ENCODE data around the gene SLC39A1. TPM values are rescaled to one million over a fixed set of nuclear protein-coding genes. Genes with fewer than 3 reads are reported as not detected.
A peak's percentile ranks its signal among the peaks of the same experiment; 100 is the strongest.
"Not testable (repeated sequence)": the region's sequence is repeated elsewhere in the genome, so short reads cannot be mapped to it uniquely, and the experiment has no call there.

Gene SLC39A1
- 75.8 and 77.1 TPM in 2 replicates for total RNA-seq
- polyA plus RNA-seq, result 98.0 and 111 TPM in 2 replicates
- polyA plus RNA-seq (2011; cell fraction: cytosol; rRNA removed), result 75.7 and 79.8 TPM in 2 replicates
- 38.6 and 38.8 TPM in 2 replicates for polyA plus RNA-seq (2011; cell fraction: nucleus; rRNA removed)
- 60.2 and 62.4 TPM in 2 replicates for polyA plus RNA-seq (2012)
- 71.0 and 80.0 TPM in 2 replicates for polyA minus RNA-seq
- polyA minus RNA-seq (2011; cell fraction: cytosol; rRNA and poly(A)+ RNA removed), result 81.8 TPM
- polyA minus RNA-seq (2011; cell fraction: nucleus; rRNA and poly(A)+ RNA removed), result 12.9 and 17.4 TPM in 2 replicates
- Bru-seq, nascent RNA, result percentile 48 among the genes with signal in this experiment
- BruChase-seq, experiment 1, labeled RNA remaining after a 6-hour chase, result percentile 63 among the genes with signal in this experiment
- percentile 55 among the genes with signal in this experiment for BruChase-seq, experiment 2, labeled RNA remaining after a 2-hour chase
- long read RNA-seq, transcript SLC39A1-204 (3 exons, 2,723 nt), result minor isoform, 14 of 130 reads
- long read RNA-seq, transcript SLC39A1-202 (4 exons, 2,084 nt), result major isoform, 83 of 130 reads
- long read RNA-seq, partial matches to known transcripts, result 0 of 130 reads
- long read RNA-seq, other reads (novel, unspliced or antisense), result 31 of 130 reads

- ChIA-PET CTCF (interaction anchor here (1.1 to 3.0 kb wide), 8 partner anchors 11 to 183 kb away, joined by 3 to 21 read pairs (median 6); partner anchors contain the start of genes DENND4B, GATAD2B, JTB and RAB13), POLR2A (interaction anchor here (0.6 to 1.5 kb wide), 5 partner anchors 10 to 356 kb away, joined by 3 to 5 read pairs (median 4); partner anchors contain the start of genes DENND4B and JTB)
- H3K4me2 ChIP-seq (ENCODE audit: insufficient read depth, low read length), result peak within 1 kb of the TSS; percentile 87
- H3K27ac ChIP-seq (ENCODE audit: insufficient read depth, low read depth, low read length), result peak within 1 kb of the TSS; percentile 64
- peaks cover 0 to 8% of the 10 kb centered on the region in 2 experiments for H3K36me3 ChIP-seq (ENCODE audit: control insufficient read depth in 2 of 2, extremely low read depth in 1 of 2, insufficient read depth in 2 of 2, low read length in 2 of 2)
- peak; percentile 47 for TF ChIP-seq POLR2A (IDR thresholded peaks at IDR 0.05; ENCODE audit: low read depth, low read length)
- TF ChIP-seq, protein P1, sequence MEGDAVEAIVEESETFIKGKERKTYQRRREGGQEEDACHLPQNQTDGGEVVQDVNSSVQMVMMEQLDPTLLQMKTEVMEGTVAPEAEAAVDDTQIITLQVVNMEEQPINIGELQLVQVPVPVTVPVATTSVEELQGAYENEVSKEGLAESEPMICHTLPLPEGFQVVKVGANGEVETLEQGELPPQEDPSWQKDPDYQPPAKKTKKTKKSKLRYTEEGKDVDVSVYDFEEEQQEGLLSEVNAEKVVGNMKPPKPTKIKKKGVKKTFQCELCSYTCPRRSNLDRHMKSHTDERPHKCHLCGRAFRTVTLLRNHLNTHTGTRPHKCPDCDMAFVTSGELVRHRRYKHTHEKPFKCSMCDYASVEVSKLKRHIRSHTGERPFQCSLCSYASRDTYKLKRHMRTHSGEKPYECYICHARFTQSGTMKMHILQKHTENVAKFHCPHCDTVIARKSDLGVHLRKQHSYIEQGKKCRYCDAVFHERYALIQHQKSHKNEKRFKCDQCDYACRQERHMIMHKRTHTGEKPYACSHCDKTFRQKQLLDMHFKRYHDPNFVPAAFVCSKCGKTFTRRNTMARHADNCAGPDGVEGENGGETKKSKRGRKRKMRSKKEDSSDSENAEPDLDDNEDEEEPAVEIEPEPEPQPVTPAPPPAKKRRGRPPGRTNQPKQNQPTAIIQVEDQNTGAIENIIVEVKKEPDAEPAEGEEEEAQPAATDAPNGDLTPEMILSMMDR (IDR thresholded peaks at IDR 0.05; ENCODE audit: extremely low read depth in 1 of 2, insufficient read depth in 1 of 2, low read depth in 1 of 2, low read length in 2 of 2), result no peak
- H3K9me3 ChIP-seq (replicated peaks; ENCODE audit: control insufficient read depth, insufficient read depth, low read length), result no peaks in the 10 kb centered on the region
- H3K4me3 ChIP-seq (replicated peaks in 1 of 3; ENCODE audit: insufficient read depth in 1 of 3, low read depth in 1 of 3, low read length in 3 of 3), result peak within 1 kb of the TSS; percentile 27 to 73 (median 73)
- intact Hi-C loops (cut with micrococcal nuclease), result loop anchor here (1.0 to 5.0 kb wide), 6 partner anchors 14 to 81 kb away; partner anchors contain the start of genes DENND4B, JTB, RAB13 and RPS27
- peak; percentile 95 for FAIRE-seq
- dilution Hi-C loops (cut with MboI; ENCODE audit: extremely low pct_ligation_motif_present, low sequenced_read_pairs), result no loop called here
- H2AFZ ChIP-seq (ENCODE audit: low read depth, low read length), result peak within 1 kb of the TSS; percentile 58
- H4K20me1 ChIP-seq (replicated peaks; ENCODE audit: control insufficient read depth, extremely low read depth, insufficient read depth, low read length), result no peaks in the 10 kb centered on the region
- no peaks in the 10 kb centered on the region for H3K27me3 ChIP-seq (ENCODE audit: control insufficient read depth in 2 of 2, insufficient read depth in 2 of 2, low read length in 2 of 2)
- BruUV-seq (replicated peaks), result TSS peak; percentile 53
- no peaks in the 10 kb centered on the region for H3K9me1 ChIP-seq (replicated peaks; ENCODE audit: control insufficient read depth, extremely low read depth, insufficient read depth, low read length)
- peaks cover 10% of the 10 kb centered on the region for H3K79me2 ChIP-seq (ENCODE audit: control insufficient read depth, insufficient read depth, low read length)
- H3K9ac ChIP-seq (replicated peaks; ENCODE audit: extremely low read depth, insufficient read depth, low read length), result peak within 1 kb of the TSS; percentile 80
- peaks cover 46% of the 10 kb centered on the region for H3K4me1 ChIP-seq (ENCODE audit: control insufficient read depth, extremely low read depth, insufficient read depth, low read length)
- DNase-seq (ENCODE audit: low read depth, low spot score), result peak; percentile 99
Observed at GRCh38 chr1:153963030-153963849, at the start of gene SLC39A1. TSS of gene SLC39A1 (minus strand) at chr1:153963537. CDS start at chr1:153962715, 822 bp downstream.

GRCh38 chr1:154012543-154012942 is 49.2 kb upstream of the SLC39A1 start:
- H3K9me3 ChIP-seq (replicated peaks; ENCODE audit: control insufficient read depth, insufficient read depth, low read length); POLR2A ChIA-PET; H4K20me1 ChIP-seq (replicated peaks; ENCODE audit: control insufficient read depth, extremely low read depth, insufficient read depth, low read length); H3K79me2 ChIP-seq (ENCODE audit: control insufficient read depth, insufficient read depth, low read length); H3K4me2 ChIP-seq (ENCODE audit: insufficient read depth, low read length); H3K9me1 ChIP-seq (replicated peaks; ENCODE audit: control insufficient read depth, extremely low read depth, insufficient read depth, low read length); FAIRE-seq; H3K9ac ChIP-seq (replicated peaks; ENCODE audit: extremely low read depth, insufficient read depth, low read length); H2AFZ ChIP-seq (ENCODE audit: low read depth, low read length); H3K27ac ChIP-seq (ENCODE audit: insufficient read depth, low read depth, low read length); H3K36me3 ChIP-seq (ENCODE audit: control insufficient read depth in 2 of 2, extremely low read depth in 1 of 2, insufficient read depth in 2 of 2, low read length in 2 of 2); intact Hi-C loops (cut with micrococcal nuclease); dilution Hi-C loops (cut with MboI; ENCODE audit: extremely low pct_ligation_motif_present, low sequenced_read_pairs); H3K4me1 ChIP-seq (ENCODE audit: control insufficient read depth, extremely low read depth, insufficient read depth, low read length); H3K4me3 ChIP-seq (replicated peaks in 1 of 3; ENCODE audit: insufficient read depth in 1 of 3, low read depth in 1 of 3, low read length in 3 of 3); BruUV-seq (replicated peaks); H3K27me3 ChIP-seq (ENCODE audit: control insufficient read depth in 2 of 2, insufficient read depth in 2 of 2, low read length in 2 of 2); DNase-seq (ENCODE audit: low read depth, low spot score): not testable (repeated sequence)
- CTCF ChIA-PET, result interaction anchor here (1.0 to 1.7 kb wide), 2 partner anchors 8 to 10 kb away, joined by 3 to 9 read pairs; no protein-coding TSS in a partner anchor
